Fibroblast of lung (primary cell): ENCODE measurements around the gene TBX19. TPM values are rescaled to one million over a fixed set of nuclear protein-coding genes. Genes with fewer than 3 reads are reported as not detected.

Source experiments
- DNase-seq, 2 donors: peaks; one replicate each; pipeline versions ENCODE4 v3.0.0 to v3.0.0-alpha.2; 2010; ENCODE audit warnings: low read depth in 2 of 2
- H2AFZ ChIP-seq: 2 replicates; pipeline ENCODE4 v1.5.1; 2012; ENCODE audit warnings: low read length, control low read depth, inconsistent platforms
- H3K27ac ChIP-seq: 2 replicates; pipeline ENCODE4 v1.5.1; 2011; ENCODE audit warnings: low read length, control low read depth; ENCODE audit not compliant: insufficient read depth
- H3K27me3 ChIP-seq: 2 replicates; pipeline ENCODE4 v1.5.1; 2011; ENCODE audit warnings: mild to moderate bottlenecking, low read length; ENCODE audit not compliant: control insufficient read depth, insufficient read depth
- H3K36me3 ChIP-seq: 2 replicates; pipeline ENCODE4 v1.5.1; 2011; ENCODE audit warnings: low read length; ENCODE audit not compliant: control insufficient read depth, insufficient read depth
- H3K4me1 ChIP-seq: 2 replicates; pipeline ENCODE4 v1.5.1; 2011; ENCODE audit warnings: low read length; ENCODE audit not compliant: control insufficient read depth, insufficient read depth; ENCODE audit errors: extremely low read depth
- H3K4me2 ChIP-seq: 2 replicates; pipeline ENCODE4 v1.5.1; 2011; ENCODE audit warnings: low read length, control low read depth; ENCODE audit not compliant: insufficient read depth; ENCODE audit errors: extremely low read depth
- H3K4me3 ChIP-seq, 4 experiments: fragments of 200-600 bp in 1 of 4; sonication (generic) in 1 of 4; replicated peaks in 1 of 4; 2 replicates each; pipeline ENCODE4 v1.5.1; 2011 to 2016; ENCODE audit warnings: low read length in 4 of 4, low read depth in 3 of 4, mild to moderate bottlenecking in 3 of 4, control low read depth in 2 of 4, inconsistent platforms in 1 of 4, mixed read lengths in 1 of 4; ENCODE audit not compliant: insufficient read depth in 1 of 4; ENCODE audit errors: control extremely low read depth in 1 of 4
- H3K79me2 ChIP-seq: 2 replicates; pipeline ENCODE4 v1.5.1; 2012; ENCODE audit warnings: mild to moderate bottlenecking, low read length, inconsistent platforms; ENCODE audit not compliant: control insufficient read depth, insufficient read depth
- H3K9ac ChIP-seq: 2 replicates; pipeline ENCODE4 v1.5.1; 2011; ENCODE audit warnings: mild to moderate bottlenecking, low read length, control low read depth; ENCODE audit not compliant: insufficient read depth
- H3K9me3 ChIP-seq: 2 replicates; pipeline ENCODE4 v1.5.1; 2012; ENCODE audit warnings: low read depth, low read length; ENCODE audit not compliant: control insufficient read depth, insufficient read depth
- H4K20me1 ChIP-seq: 2 replicates; pipeline ENCODE4 v1.5.1; 2011; ENCODE audit warnings: low read length; ENCODE audit not compliant: control insufficient read depth, insufficient read depth; ENCODE audit errors: extremely low read depth
- CTCF ChIP-seq, 2 donors: IDR thresholded peaks in 1 of 2; conservative IDR thresholded peaks in 1 of 2; 1 replicate in 1 of 2; 2 replicates in 1 of 2; pipeline ENCODE4 v1.5.1; 2011 to 2012; ENCODE audit warnings: low read length in 2 of 2, control low read depth in 1 of 2, inconsistent platforms in 1 of 2, low read depth in 1 of 2, mild to moderate bottlenecking in 1 of 2
- EZH2 ChIP-seq: IDR thresholded peaks from 2 replicates; pipeline ENCODE4 v1.5.1; 2012; ENCODE audit warnings: low read length, control low read depth, mild to moderate bottlenecking; ENCODE audit errors: missing control alignments
- polyA plus RNA-seq, 2 donors: library from polyadenylated mRNA; depleted of rRNA in 1 of 2; stranded (reverse) in 1 of 2; unstranded in 1 of 2; fragments of >200 nt; gene quantifications; 2 replicates each; pipeline ENCODE4 v1.2.1, GENCODE V29; 2011 to 2012; ENCODE audit warnings: missing spikeins in 1 of 2
- total RNA-seq: library from RNA; depleted of rRNA; stranded (reverse); fragments of >200 nt; gene quantifications from 2 replicates; pipeline ENCODE4 v1.2.1, GENCODE V29; 2014

The TBX19 gene
- total and polyA plus RNA-seq, 2 donors (not counting 1 experiment from before 2014, with no cell fraction given), result 0.94 to 1.2 TPM

DNA sequence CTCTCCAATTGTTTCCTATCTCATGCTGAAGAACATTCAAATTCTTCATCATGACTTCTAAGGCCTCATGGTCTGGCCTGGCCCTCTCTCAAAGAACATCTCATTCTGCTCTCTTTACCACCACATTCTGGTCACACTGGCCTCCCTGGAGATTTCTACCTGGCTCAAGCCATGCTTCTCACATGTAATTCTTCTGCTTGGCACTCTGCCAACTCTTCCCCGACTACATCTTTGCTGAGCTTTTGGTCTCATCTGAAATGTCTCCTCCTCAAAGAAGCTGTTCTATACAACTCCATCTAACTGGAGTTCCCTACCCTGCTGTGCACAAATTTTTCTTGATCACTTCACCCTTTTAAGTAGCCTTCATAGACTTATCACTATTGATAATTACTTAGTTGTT is 1.4 kb upstream of the TBX19 start:
- H3K79me2 ChIP-seq, result no peaks in the 10 kb centered on the region
- TF ChIP-seq CTCF (conservative IDR thresholded peaks at IDR 0.05 in 1 of 2, IDR thresholded peaks at IDR 0.05 in 1 of 2; ENCODE audit: low read depth in 1 of 2, low read length in 2 of 2), result no peak
- TF ChIP-seq EZH2, result no peak
- H3K27ac ChIP-seq, result no peak overlapping the region
- H3K9me3 ChIP-seq, result no peaks in the 10 kb centered on the region
- no peak overlapping the region for H3K9ac ChIP-seq
- no peak overlapping the region for H2AFZ ChIP-seq
- no peaks in the 10 kb centered on the region for H3K4me1 ChIP-seq
- H3K4me2 ChIP-seq, result no peak overlapping the region
- no peaks in the 10 kb centered on the region for H4K20me1 ChIP-seq
- no peaks in the 10 kb centered on the region for H3K27me3 ChIP-seq
- no peaks in the 10 kb centered on the region for H3K36me3 ChIP-seq
- no peak overlapping the region for H3K4me3 ChIP-seq
- no peak for DNase-seq

GRCh38 chr1:168281603-168282325 is 1.1 kb downstream of the TBX19 start:
- no peaks in the 10 kb centered on the region for H3K27me3 ChIP-seq
- H3K4me3 ChIP-seq, result no peak overlapping the region
- H3K9me3 ChIP-seq, result no peaks in the 10 kb centered on the region
- no peaks in the 10 kb centered on the region for H4K20me1 ChIP-seq
- no peak overlapping the region for H3K27ac ChIP-seq
- no peak overlapping the region for H3K4me2 ChIP-seq
- no peak overlapping the region for H2AFZ ChIP-seq
- no peaks in the 10 kb centered on the region for H3K79me2 ChIP-seq
- H3K4me1 ChIP-seq, result no peaks in the 10 kb centered on the region
- TF ChIP-seq CTCF (conservative IDR thresholded peaks at IDR 0.05 in 1 of 2, IDR thresholded peaks at IDR 0.05 in 1 of 2; ENCODE audit: low read depth in 1 of 2, low read length in 2 of 2), result no peak
- TF ChIP-seq EZH2, result no peak
- no peaks in the 10 kb centered on the region for H3K36me3 ChIP-seq
- no peak overlapping the region for H3K9ac ChIP-seq
- DNase-seq, result no peak

GRCh38 chr1:168285521-168285790 is 4.8 kb downstream of the TBX19 start:
- H3K79me2 ChIP-seq, result no peaks in the 10 kb centered on the region
- H3K4me2 ChIP-seq, result no peak overlapping the region
- H3K4me3 ChIP-seq, result no peak overlapping the region
- TF ChIP-seq EZH2 (no peak), CTCF (conservative IDR thresholded peaks at IDR 0.05 in 1 of 2, IDR thresholded peaks at IDR 0.05 in 1 of 2; ENCODE audit: low read depth in 1 of 2, low read length in 2 of 2) (no peak)
- H3K9ac ChIP-seq, result no peak overlapping the region
- DNase-seq, result peak in 1 of 2 donors; percentile 31
- H3K36me3 ChIP-seq, result no peaks in the 10 kb centered on the region
- H3K27ac ChIP-seq, result no peak overlapping the region
- H4K20me1 ChIP-seq, result no peaks in the 10 kb centered on the region
- H3K9me3 ChIP-seq, result no peaks in the 10 kb centered on the region
- no peaks in the 10 kb centered on the region for H3K27me3 ChIP-seq
- H2AFZ ChIP-seq, result no peak overlapping the region
- no peaks in the 10 kb centered on the region for H3K4me1 ChIP-seq
